ENCODE measurements around the gene GNAQ.

Gene GNAQ

DNA sequence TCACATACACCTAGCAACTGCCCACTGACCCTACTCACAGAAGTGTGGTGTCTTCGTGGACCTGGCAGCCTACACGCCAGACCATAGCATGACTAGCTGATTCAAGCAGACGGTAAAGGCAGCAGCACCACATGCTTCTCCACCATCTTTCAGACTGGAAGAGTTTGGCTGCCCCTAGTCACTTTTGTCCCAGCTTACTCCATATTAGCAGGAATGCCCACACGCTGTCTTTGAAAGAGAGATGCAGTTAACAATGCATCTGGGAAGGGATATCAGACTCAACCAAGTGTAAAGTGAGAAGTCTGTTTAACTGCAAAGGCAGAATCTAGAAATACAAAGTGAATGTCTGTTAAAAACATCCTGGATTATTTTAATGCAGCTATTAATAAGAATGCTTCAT, 206.2 kb downstream of the GNAQ start:
- intact Hi-C loops (cut with DNase I; ENCODE audit: low total_unique reads), result no loop called here
- H3K4me3 ChIP-seq, result no peak overlapping the region
- no peaks in the 10 kb centered on the region for H3K36me3 ChIP-seq
- TF ChIP-seq, protein P1, sequence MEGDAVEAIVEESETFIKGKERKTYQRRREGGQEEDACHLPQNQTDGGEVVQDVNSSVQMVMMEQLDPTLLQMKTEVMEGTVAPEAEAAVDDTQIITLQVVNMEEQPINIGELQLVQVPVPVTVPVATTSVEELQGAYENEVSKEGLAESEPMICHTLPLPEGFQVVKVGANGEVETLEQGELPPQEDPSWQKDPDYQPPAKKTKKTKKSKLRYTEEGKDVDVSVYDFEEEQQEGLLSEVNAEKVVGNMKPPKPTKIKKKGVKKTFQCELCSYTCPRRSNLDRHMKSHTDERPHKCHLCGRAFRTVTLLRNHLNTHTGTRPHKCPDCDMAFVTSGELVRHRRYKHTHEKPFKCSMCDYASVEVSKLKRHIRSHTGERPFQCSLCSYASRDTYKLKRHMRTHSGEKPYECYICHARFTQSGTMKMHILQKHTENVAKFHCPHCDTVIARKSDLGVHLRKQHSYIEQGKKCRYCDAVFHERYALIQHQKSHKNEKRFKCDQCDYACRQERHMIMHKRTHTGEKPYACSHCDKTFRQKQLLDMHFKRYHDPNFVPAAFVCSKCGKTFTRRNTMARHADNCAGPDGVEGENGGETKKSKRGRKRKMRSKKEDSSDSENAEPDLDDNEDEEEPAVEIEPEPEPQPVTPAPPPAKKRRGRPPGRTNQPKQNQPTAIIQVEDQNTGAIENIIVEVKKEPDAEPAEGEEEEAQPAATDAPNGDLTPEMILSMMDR (IDR thresholded peaks at IDR 0.05), result no peak
- H3K9me3 ChIP-seq, result no peaks in the 10 kb centered on the region
- no peak overlapping the region for H3K27ac ChIP-seq
- H3K4me1 ChIP-seq, result peaks cover 0 to 37% (median 6%) of the 10 kb centered on the region in 4 donors
- DNase-seq, result no peak
- H3K27me3 ChIP-seq, result no peaks in the 10 kb centered on the region

DNA sequence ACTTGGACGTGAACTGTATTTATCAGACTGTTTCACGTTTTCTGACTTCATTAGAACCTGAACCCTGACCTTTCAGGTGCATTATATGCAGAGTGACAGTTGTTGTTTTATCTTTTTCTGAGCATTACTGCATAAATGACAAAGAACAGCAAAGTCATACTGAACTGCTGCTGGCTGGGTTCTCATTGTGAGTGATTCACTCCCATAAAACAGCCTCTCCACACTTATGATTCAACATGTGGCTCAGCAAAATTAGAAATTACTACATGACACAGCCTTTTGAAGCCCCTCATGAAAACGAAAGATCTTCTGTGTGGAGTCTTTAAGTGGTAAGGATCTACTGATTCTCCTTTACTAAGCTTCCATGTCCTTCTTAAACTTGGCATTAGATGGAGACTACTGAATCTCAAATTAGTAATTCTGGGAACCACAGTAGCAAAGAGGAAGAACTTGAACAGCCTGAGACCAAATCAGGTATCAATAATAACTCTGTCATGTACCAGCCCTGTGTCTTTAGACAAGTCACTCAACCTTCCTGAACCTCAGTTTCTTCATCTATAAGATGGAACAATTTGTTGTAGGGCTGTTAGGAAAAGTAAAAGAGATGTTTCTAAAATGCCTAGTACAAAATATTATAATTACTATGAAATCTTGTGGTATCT, 211.2 kb downstream of the GNAQ start:
- intact Hi-C loops (cut with DNase I; ENCODE audit: low total_unique reads), result no loop called here
- no peaks in the 10 kb centered on the region for H3K9me3 ChIP-seq
- H3K4me3 ChIP-seq, result no peak overlapping the region
- H3K36me3 ChIP-seq, result no peaks in the 10 kb centered on the region
- H3K4me1 ChIP-seq, result peaks cover 0 to 43% (median 12%) of the 10 kb centered on the region in 4 donors
- TF ChIP-seq, protein P1 (IDR thresholded peaks at IDR 0.05), result no peak
- peak overlapping the region; percentile 8 to 37 for H3K27ac ChIP-seq
- H3K27me3 ChIP-seq, result no peaks in the 10 kb centered on the region
- DNase-seq, result no peak

DNA sequence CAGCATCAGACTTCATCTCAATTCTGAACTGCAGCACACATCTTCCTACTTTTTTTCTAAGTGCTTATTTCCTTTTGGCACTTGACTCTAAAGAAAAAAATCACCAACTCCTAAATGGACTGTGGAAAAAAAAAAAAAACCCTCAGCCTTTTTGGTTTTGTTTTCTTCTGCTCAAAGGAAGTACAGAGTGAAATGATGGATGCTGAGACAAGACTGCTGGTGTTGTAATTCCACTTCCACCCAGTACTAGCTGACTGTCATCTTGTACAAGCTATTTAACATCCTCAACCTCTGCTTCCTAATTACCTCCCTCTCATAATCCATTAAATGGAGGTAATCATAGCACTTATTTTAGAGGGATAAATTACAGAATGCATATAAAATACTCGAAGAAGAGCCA, 212.0 kb downstream of the GNAQ start:
- intact Hi-C loops (cut with DNase I; ENCODE audit: low total_unique reads), result no loop called here
- no peaks in the 10 kb centered on the region for H3K27me3 ChIP-seq
- no peak overlapping the region for H3K4me3 ChIP-seq
- no peaks in the 10 kb centered on the region for H3K9me3 ChIP-seq
- TF ChIP-seq, protein P1 (IDR thresholded peaks at IDR 0.05), result no peak
- DNase-seq, result no peak
- H3K4me1 ChIP-seq, result peaks cover 0 to 43% (median 12%) of the 10 kb centered on the region in 4 donors
- H3K27ac ChIP-seq, result peak overlapping the region in 1 of 2 donors; percentile 37
- H3K36me3 ChIP-seq, result peaks cover 0 to 2% (median under 1%) of the 10 kb centered on the region in 3 donors

DNA sequence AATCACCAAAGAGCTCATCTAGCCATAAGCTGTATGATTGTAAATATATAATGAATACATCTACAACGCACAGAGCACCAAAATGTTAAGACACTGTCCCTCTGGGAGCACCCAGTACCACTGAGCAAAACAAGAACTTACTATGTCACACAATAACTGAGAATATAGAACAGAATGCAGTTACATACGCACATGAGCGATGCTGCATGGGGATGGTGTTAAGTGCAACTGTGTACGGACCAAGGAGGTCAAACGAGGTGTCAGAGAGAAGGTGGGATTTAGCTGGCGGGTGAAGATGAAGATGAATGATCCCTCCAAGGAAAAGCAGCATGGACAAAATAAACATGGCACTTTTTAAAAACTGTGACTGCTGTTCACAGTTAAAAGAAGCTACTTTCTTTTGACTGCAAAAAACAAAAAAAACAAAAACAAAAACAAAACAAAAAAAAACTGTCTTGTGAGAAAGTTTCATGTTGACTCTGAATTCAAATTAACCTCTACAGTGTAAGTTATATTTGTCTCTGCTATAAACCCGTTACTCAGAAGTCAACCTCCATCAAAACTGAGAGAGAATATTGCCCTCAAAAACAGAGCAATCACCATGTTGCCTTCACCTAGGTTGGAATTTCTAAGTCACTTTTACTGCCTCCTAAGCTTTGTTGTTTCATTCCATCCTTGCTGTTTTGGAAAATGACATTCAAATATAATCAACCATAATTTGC, 213.9 kb downstream of the GNAQ start:
- no peak for DNase-seq
- Histone ChIP-seq H3K36me3 (peaks cover 0 to 10% (median 7%) of the 10 kb centered on the region in 3 donors), H3K9me3 (no peaks in the 10 kb centered on the region), H3K27ac (no peak overlapping the region), H3K4me1 (peaks cover 0 to 36% (median 12%) of the 10 kb centered on the region in 4 donors), H3K4me3 (no peak overlapping the region), H3K27me3 (no peaks in the 10 kb centered on the region)
- TF ChIP-seq, protein P1 (IDR thresholded peaks at IDR 0.05), result no peak
- intact Hi-C loops (cut with DNase I; ENCODE audit: low total_unique reads), result no loop called here

DNA sequence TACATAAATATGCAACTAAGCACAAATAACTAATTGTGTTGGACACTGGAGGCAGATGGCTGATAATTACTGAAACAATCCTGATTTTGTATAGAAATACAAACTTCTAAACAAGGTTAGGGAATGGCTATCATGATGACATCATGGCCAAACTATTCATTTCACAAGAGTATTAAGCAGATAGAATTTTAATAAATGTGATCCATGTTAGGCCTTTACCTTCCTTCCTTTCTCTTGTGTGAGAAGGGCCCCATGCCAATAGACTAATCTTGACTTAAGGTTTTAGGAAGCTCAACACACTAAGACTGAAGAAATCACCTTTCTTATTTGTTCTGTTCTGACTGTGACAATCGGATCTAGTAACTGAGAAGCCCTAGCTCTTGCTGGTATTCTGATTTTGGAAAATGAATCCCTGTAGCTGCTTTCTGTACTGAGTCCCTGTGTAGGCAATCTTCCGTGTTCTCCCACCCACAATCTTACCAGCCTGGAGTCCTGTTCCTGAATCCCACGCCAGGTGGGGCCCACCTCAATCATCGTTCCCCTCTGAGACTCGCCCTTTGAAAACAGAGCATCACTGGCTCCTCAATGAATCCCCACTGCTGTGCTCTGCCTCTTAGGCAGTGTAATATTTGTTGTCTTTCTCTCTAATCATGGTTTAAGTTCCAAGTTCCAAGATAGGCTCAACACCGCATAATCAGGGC, 214.8 kb downstream of the GNAQ start:
- TF ChIP-seq, protein P1 (IDR thresholded peaks at IDR 0.05), result no peak
- no peaks in the 10 kb centered on the region for H3K9me3 ChIP-seq
- no peak for DNase-seq
- H3K4me1 ChIP-seq, result peaks cover 0 to 31% (median 7%) of the 10 kb centered on the region in 4 donors
- H3K36me3 ChIP-seq, result peaks cover 0 to 10% (median 8%) of the 10 kb centered on the region in 3 donors
- H3K27me3 ChIP-seq, result no peaks in the 10 kb centered on the region
- intact Hi-C loops (cut with DNase I; ENCODE audit: low total_unique reads), result no loop called here
- no peak overlapping the region for H3K4me3 ChIP-seq
- H3K27ac ChIP-seq, result no peak overlapping the region

Measured in tibial artery (tissue), 4 donors.